ENCODE results near the gene DCAF6.

Gene DCAF6

DNA sequence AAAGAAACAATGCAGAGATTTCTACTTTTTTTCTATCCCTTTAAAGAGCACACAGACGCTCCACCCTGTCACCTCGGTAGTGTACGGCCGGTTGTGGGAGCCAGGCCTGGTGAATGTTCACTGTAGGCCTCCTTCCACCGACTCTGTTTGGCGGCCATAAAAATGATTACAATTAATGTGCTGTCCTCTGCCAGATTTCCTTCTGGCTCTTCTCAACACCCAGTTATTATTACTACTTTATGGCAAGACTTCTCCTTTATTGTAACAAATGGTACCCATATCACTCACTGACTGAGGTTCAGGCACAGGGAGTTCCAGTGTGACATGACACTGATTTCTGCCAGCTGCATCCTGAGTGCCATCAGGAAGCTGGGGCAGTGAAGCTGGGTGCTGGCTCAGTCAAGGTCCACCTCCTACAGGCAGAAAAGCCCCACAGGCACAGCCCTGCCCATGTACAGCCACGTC, 162.9 kb downstream of the DCAF6 start:
- H3K36me3 ChIP-seq (ENCODE audit: insufficient read depth, low read length): no peaks in the 10 kb centered on the region
- no peaks in the 10 kb centered on the region for H3K9me2 ChIP-seq (ENCODE audit: low read depth, low read length)
- H3K9ac ChIP-seq (ENCODE audit: low read length): no peak overlapping the region
- H3K27ac ChIP-seq (ENCODE audit: low read depth, low read length, poor library complexity, severe bottlenecking): no peak overlapping the region
- H3F3A ChIP-seq (ENCODE audit: insufficient read depth, low read length): no peaks in the 10 kb centered on the region
- H3K9me3 ChIP-seq (ENCODE audit: low read length): no peaks in the 10 kb centered on the region
- H3K4me1 ChIP-seq (ENCODE audit: insufficient read depth, low read length, severe bottlenecking): no peaks in the 10 kb centered on the region
- H3K79me2 ChIP-seq (ENCODE audit: insufficient read depth, low read length): no peaks in the 10 kb centered on the region
- H2AFZ ChIP-seq (ENCODE audit: low read length): no peak overlapping the region
- H3K4me2 ChIP-seq (ENCODE audit: low read length): no peak overlapping the region
- no peaks in the 10 kb centered on the region; the same call in 1 of the 2 replicates for H3K27me3 ChIP-seq (ENCODE audit: insufficient read depth, low read length)
- H4K20me1 ChIP-seq (ENCODE audit: insufficient read depth, low read length): no peaks in the 10 kb centered on the region
- TF ChIP-seq, protein P1, sequence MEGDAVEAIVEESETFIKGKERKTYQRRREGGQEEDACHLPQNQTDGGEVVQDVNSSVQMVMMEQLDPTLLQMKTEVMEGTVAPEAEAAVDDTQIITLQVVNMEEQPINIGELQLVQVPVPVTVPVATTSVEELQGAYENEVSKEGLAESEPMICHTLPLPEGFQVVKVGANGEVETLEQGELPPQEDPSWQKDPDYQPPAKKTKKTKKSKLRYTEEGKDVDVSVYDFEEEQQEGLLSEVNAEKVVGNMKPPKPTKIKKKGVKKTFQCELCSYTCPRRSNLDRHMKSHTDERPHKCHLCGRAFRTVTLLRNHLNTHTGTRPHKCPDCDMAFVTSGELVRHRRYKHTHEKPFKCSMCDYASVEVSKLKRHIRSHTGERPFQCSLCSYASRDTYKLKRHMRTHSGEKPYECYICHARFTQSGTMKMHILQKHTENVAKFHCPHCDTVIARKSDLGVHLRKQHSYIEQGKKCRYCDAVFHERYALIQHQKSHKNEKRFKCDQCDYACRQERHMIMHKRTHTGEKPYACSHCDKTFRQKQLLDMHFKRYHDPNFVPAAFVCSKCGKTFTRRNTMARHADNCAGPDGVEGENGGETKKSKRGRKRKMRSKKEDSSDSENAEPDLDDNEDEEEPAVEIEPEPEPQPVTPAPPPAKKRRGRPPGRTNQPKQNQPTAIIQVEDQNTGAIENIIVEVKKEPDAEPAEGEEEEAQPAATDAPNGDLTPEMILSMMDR (IDR thresholded peaks at IDR 0.05; ENCODE audit: low read length): no peak
- TF ChIP-seq EZH2 (IDR thresholded peaks at IDR 0.05; ENCODE audit: borderline replicate concordance, low read length): no peak
- H3K4me3 ChIP-seq (ENCODE audit: low read depth, low read length, poor library complexity, severe bottlenecking): no peak overlapping the region

GRCh38 chr1:168100315-168101002, 164.0 kb downstream of the DCAF6 start:
- Histone ChIP-seq H3K36me3 (ENCODE audit: insufficient read depth, low read length) (no peaks in the 10 kb centered on the region), H3K9ac (ENCODE audit: low read length) (no peak overlapping the region), H3K27me3 (ENCODE audit: insufficient read depth, low read length) (no peaks in the 10 kb centered on the region; the same call in 1 of the 2 replicates), H3K4me2 (ENCODE audit: low read length) (no peak overlapping the region), H2AFZ (ENCODE audit: low read length) (no peak overlapping the region), H4K20me1 (ENCODE audit: insufficient read depth, low read length) (no peaks in the 10 kb centered on the region), H3K4me1 (ENCODE audit: insufficient read depth, low read length, severe bottlenecking) (no peaks in the 10 kb centered on the region), H3K27ac (ENCODE audit: low read depth, low read length, poor library complexity, severe bottlenecking) (no peak overlapping the region), H3K9me2 (ENCODE audit: low read depth, low read length) (no peaks in the 10 kb centered on the region), H3K9me3 (ENCODE audit: low read length) (no peaks in the 10 kb centered on the region), H3K79me2 (ENCODE audit: insufficient read depth, low read length) (no peaks in the 10 kb centered on the region), H3F3A (ENCODE audit: insufficient read depth, low read length) (no peaks in the 10 kb centered on the region), H3K4me3 (ENCODE audit: low read depth, low read length, poor library complexity, severe bottlenecking) (no peak overlapping the region)
- TF ChIP-seq, protein P1 (IDR thresholded peaks at IDR 0.05; ENCODE audit: low read length): no peak
- no peak for TF ChIP-seq EZH2 (IDR thresholded peaks at IDR 0.05; ENCODE audit: borderline replicate concordance, low read length)

- H3K79me2 ChIP-seq (ENCODE audit: insufficient read depth, low read length): no peaks in the 10 kb centered on the region
- TF ChIP-seq, protein P1 (IDR thresholded peaks at IDR 0.05; ENCODE audit: low read length): no peak
- no peak for TF ChIP-seq EZH2 (IDR thresholded peaks at IDR 0.05; ENCODE audit: borderline replicate concordance, low read length)
Measured at GRCh38 chr1:168101336-168101735, 164.9 kb downstream of the DCAF6 start.

More at GRCh38 chr1:168101336-168101735, 164.9 kb downstream of the DCAF6 start:
- no peak overlapping the region for H3K4me2 ChIP-seq (ENCODE audit: low read length)
- no peaks in the 10 kb centered on the region for H4K20me1 ChIP-seq (ENCODE audit: insufficient read depth, low read length)
- H3K9me2 ChIP-seq (ENCODE audit: low read depth, low read length): no peaks in the 10 kb centered on the region
- no peaks in the 10 kb centered on the region for H3F3A ChIP-seq (ENCODE audit: insufficient read depth, low read length)
- H3K36me3 ChIP-seq (ENCODE audit: insufficient read depth, low read length): no peaks in the 10 kb centered on the region
- no peak overlapping the region for H3K27ac ChIP-seq (ENCODE audit: low read depth, low read length, poor library complexity, severe bottlenecking)
- H2AFZ ChIP-seq (ENCODE audit: low read length): no peak overlapping the region
- H3K9ac ChIP-seq (ENCODE audit: low read length): no peak overlapping the region
- no peaks in the 10 kb centered on the region for H3K4me1 ChIP-seq (ENCODE audit: insufficient read depth, low read length, severe bottlenecking)
- no peak overlapping the region for H3K4me3 ChIP-seq (ENCODE audit: low read depth, low read length, poor library complexity, severe bottlenecking)
- H3K27me3 ChIP-seq (ENCODE audit: insufficient read depth, low read length): no peaks in the 10 kb centered on the region; the same call in 1 of the 2 replicates
- H3K9me3 ChIP-seq (ENCODE audit: low read length): no peaks in the 10 kb centered on the region
